HG03575 (cell line): ENCODE data around the gene USP32.

Experiments
- ATAC-seq: cut with Tn5 transposase; IDR thresholded peaks from one replicate; pipeline ENCODE4 v1.9.1; 2021; ENCODE audit not compliant: unreplicated experiment, insufficient number of reproducible peaks, low FRiP score; ENCODE audit errors: extremely low read depth

Gene USP32

GRCh38 chr17:60415146-60415545 is 23.2 kb upstream of the USP32 start:
- no peak for ATAC-seq

DNA sequence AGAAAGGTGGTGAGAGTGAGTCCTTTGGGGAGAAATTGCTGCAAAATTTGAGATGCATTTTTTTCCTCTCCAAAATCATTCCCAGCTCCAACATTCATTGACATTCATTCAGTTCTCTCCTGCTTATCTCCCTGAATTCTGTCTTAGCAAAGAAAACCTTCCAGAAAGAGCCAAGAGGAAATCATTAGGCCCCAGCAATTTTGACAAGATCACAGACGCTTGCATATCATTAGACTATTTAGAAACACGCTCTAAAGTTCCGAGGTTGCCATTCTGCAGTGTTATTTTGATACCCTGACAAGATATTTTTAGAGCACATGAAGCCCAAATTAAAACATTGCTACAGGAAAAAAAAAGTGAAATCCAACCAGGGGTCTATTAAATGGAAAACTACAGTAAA is 20.8 kb upstream of the USP32 start:
- no peak for ATAC-seq

- no peak for ATAC-seq
Measured at GRCh38 chr17:60410001-60410400, 18.1 kb upstream of the USP32 start.

DNA sequence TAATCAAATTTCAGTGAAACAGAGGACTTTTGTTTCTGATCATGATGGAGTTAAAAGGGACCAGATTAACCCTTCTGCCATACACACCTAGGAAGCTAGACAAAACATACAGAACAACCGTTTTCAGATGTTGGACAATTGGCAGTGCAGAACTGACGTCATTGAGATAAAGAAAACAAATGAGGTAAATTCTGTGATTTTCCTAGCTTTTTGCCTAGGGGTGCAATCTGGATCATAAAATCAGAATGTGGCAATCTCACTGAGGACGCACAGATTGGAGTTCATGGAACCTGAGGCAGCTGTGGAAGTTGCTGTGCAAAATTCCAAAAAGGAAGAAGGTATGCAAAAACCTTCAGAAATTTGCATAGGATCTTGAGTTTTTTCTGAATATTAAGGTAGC is 15.0 kb upstream of the USP32 start:
- ATAC-seq = no peak

DNA sequence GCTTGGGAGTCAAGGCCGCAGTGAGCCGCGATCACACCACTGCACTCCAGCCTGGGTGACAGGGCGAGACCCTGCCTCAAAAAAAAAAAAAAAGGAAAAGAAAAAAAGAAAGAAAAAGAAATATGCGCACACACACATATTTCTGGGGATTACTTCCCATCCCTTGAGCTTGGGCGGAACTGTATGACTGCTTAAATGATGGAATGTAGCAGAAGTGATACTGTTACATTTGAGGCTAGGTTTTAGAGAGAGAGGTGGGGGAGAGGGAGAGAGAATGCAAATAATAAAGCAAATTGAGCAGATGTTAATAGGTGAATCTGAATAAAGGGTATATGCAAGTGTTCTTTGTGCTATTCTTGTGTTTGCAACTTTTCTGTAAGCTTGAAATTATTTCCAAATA is 12.0 kb upstream of the USP32 start:
- no peak for ATAC-seq

- no peak for ATAC-seq
Measured at GRCh38 chr17:60403523-60403810, 11.5 kb upstream of the USP32 start.

DNA sequence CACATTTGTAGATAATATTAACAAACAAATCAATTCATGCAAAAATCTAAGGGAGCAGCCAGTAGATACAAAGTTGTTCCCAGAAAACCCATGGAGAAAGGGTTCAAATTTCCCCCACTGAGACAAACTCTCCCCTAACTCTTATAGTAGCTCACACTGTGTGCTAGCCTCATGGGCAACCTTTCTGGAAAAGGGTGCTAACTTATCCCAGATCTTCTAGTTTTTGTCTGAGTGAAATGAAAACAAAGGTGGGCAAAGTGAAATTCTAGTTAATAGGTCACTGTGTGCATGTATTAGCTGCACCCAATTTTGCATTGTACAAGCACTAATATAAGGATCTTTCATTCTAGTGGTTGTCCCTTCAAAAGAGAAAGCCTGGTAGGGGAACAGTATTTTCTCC is 9.9 kb upstream of the USP32 start:
- ATAC-seq = no peak

DNA sequence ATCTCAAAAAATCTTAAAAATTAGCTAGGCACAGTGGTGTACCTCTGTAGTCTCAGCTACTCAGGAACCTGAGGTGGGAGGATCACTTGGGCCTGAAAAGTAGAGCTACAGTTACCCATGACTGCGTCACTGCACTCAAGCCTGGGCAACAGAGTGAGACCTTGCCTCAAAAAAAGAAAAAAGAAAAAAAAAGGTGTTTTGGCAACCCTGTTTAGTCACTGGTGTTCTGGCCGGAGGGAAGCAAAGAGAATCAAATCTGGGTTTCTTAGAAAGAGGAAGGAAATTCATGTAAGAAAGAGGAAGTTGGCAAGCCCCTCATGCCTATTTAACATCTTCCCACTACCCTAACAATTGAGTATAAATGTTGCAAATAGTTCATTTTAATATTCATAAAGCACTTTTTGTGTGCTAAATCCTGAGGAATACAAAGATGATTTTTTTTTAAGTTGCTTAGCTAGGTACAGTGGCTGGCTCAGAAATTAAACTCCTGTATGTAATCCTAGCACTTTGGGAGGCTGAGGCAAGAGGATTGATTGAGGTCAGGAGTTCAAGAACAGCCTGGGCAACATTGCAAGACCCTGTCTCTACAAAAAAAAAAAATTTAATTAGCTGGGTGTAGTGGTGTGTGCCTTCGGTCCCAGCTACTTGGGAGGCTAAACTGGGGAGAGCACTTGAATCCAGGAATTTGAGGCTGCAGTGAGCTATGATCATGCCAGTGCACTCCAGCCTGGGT is 6.5 kb upstream of the USP32 start:
- no peak for ATAC-seq

GRCh38 chr17:60396412-60396811 is 4.5 kb upstream of the USP32 start:
- no peak for ATAC-seq

GRCh38 chr17:60395508-60396065 is 3.7 kb upstream of the USP32 start:
- ATAC-seq = no peak

- no peak for ATAC-seq
Measured at GRCh38 chr17:60393840-60394723, 2.1 kb upstream of the USP32 start.

- ATAC-seq = no peak
Measured at GRCh38 chr17:60392845-60393702, 1.1 kb upstream of the USP32 start.

DNA sequence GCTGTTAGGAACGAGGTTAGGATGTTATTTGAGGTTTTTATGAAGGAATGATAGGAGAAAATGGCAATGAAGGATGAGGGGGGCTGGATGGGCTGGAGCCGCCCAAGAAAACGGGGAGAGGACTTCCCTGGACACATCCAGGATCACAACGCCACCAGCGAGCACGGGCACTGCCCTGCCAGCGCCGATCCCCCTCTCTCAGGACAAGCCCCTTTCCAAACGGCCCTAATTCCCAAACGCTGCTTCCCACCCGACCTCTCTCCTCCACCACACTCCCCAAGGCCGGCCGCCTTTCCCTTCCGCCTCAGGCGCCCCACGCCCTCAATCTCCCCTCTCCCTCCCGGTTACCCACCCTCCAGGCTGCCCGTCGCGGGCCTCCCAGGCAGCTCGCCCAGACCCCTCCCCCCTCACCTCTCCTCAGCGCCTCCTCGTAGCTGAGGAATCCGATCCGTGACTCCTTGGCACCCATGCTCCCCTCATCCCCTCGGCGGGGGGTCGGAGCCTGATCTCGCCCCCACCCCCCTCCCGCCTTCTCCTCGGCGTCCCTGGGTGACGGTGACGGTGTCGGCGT is 377 bp downstream of the USP32 start:
- ATAC-seq = no peak

GRCh38 chr17:60390925-60391470 is 935 bp downstream of the USP32 start:
- ATAC-seq = no peak

DNA sequence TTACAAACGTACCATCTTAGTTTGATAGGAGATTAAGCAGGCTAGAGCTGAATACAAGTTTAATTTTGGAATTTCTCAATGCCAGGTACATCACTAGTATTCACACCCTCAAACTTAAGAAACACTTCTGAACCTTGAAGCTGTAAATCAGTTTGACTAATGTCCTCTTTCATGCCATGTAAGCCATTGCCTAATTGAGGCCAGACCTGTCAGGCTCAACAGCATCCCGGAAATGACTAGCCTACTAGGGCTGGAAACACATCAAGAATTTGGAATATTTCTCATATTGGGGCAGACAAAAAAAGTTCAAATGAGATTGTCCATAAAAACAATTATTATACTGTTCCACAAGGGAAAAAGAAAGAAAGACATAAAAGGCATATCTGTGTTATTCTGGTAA is 1.7 kb downstream of the USP32 start:
- ATAC-seq = no peak

- ATAC-seq = no peak
Measured at GRCh38 chr17:60388742-60389141, 3.2 kb downstream of the USP32 start.

GRCh38 chr17:60387666-60388065 is 4.3 kb downstream of the USP32 start:
- ATAC-seq = no peak

- no peak for ATAC-seq
Measured at GRCh38 chr17:60386147-60387058, 5.5 kb downstream of the USP32 start.
